NK-92 treated with Interleukin-12 subunit alpha and Interleukin-12 subunit beta, amount 100 ng/mL, for 24 hours (cell line): ENCODE results near the gene FCRLB.
A peak's percentile ranks its signal among the peaks of the same experiment; 100 is the strongest.
"Not testable (repeated sequence)": the region's sequence is repeated elsewhere in the genome, so short reads cannot be mapped to it uniquely, and the experiment has no call there.

Source experiments
- DNase-seq: peaks from one replicate; lab custom pipeline; 2025; lab: John Stamatoyannopoulos, UW

The FCRLB gene

GRCh38 chr1:161740921-161741320 lies 19.6 kb downstream of the FCRLB start:
- DNase-seq, result no peak

DNA sequence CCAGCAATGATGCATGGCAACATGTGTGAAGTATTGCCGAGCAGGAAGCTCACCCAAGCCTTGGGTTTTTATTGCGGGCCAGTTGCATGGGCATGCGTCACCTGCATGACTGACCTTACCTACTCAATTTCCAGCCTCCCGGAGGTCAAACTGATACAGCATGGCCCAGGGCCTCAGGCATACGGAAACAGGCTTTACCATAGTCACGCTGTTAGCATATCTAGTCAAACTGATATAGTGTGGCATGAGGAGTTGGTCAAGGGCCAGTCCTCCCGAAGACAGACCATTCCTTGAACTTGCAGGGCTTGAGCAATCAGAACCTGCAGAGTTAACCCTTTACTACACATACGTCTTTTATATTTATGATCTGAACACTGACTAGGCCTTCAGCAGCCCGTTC lies 21.9 kb downstream of the FCRLB start:
- no peak for DNase-seq

GRCh38 chr1:161747801-161748200 lies 26.5 kb downstream of the FCRLB start:
- no peak for DNase-seq

DNA sequence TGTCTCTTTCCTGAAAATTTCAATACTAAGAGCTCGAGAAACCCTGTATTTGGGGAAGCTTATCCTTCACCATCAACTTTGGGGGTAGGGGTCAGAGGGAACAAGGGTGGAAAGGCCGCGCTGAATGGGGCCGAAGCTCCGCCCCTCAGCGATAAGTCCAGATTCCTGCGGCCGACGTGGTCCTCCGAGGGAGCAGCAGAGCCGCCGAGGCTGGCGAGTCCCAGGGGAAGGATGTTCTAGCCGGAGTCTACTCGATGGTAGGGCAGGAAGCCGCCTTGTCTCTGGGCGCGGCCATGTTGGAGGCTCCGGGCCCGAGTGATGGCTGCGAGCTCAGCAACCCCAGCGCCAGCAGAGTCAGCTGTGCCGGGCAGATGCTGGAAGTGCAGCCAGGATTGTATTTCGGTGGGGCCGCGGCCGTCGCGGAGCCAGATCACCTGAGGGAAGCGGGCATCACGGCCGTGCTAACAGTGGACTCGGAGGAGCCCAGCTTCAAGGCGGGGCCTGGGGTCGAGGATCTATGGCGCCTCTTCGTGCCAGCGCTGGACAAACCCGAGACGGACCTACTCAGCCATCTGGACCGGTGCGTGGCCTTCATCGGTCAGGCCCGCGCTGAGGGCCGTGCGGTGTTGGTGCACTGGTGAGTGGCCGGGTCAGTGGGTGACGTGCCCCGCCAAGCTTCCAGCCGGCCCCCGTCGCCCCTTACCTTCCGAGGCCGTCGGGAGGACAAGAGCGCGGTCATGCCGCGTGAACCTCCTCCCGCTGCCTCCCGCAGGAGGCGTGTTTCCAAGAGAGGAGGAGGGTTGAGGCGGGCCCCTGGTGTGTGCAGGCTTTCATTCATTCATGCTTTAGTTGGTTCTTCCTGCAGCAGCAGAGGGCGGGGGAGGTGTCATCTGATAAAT lies 28.4 kb downstream of the FCRLB start, which contains the start of gene DUSP12:
DUSP12 (plus strand) TSS at position 278 of the 899 bp plus-strand sequence; CDS start at position 294, 16 bp downstream.
- DNase-seq, result peak; percentile 86

DNA sequence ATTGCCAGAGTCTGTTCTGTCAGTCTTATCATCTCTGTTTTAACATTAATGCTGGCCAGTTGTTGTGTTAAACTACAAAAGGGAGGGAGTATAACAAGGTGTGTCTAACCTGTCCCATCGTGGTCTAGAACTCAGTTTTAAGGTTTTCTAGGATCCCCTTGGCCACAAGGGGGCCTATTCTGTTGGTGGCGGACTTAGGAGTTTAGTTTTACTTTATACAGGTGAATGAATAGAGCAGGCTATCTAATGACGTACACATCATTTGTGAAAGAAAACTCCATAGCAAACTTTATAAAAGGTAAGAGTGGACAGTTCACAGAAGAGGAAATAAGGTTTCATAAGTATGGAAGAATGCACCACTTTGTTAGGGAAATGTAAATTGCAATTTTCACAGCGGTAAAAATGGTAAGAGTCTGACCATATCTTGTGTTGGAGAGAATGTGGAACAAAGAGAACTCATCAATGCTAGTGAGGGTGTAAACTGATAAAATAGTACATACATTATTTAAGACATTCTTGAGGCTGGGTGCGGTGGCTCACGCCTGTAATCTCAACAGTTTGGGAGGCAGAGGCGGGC lies 42.3 kb downstream of the FCRLB start:
- no peak for DNase-seq

GRCh38 chr1:161766102-161766981 lies 45.0 kb downstream of the FCRLB start, which contains the start of gene ATF6:
ATF6 (plus strand) TSS chr1:161766320; CDS start chr1:161766361, 41 bp downstream.
- peak; percentile 62 for DNase-seq

DNA sequence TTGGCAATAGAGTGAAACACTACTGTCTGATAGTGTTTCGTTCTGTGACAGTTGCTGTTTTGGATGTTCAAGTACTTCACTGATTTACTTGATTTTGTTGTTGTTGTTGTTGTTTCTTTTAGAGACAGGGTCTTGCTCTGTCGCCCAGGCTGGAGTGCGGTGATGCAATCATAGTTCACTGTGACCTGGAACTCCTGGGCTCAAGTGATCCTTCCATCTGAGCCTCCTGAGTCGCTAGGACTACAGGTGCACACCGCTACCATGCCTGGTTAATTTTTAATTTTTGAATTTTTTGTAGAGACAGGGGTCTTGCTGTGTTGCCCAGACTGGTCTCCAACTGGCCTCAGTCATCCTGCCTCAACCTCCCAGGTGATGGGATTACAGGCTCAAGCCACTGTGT lies 47.1 kb downstream of the FCRLB start:
- no peak for DNase-seq

DNA sequence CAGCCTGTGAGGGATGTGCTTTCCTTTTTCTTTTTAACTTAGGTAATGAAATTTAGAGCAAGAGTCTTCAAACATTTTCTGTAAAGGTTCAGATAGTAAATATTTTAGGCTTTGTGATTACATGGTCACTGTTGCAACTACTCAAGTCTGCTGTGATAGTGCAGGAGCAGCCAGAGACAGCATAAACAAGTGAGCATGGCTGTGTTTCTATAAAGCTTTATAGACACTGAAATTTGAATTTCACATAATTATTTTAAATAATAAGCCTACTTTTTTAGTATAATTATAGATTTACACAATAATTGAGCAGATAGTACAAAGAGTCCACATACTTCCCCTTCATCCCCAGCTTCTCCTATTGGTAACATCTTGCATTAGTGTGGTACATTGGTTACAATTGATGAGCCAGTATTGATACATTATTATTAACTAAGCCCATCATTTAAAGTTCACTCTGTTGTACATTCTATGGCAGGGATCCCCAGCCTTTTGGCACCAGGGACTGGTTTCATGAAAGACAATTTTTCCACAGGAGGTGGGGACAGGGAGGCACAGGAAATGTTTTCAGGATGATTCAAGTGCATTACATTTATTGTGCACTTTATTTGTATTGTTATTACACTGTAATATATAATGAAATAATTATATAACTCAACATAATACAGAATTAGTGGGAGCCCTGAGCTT lies 47.8 kb downstream of the FCRLB start:
- DNase-seq, result no peak

DNA sequence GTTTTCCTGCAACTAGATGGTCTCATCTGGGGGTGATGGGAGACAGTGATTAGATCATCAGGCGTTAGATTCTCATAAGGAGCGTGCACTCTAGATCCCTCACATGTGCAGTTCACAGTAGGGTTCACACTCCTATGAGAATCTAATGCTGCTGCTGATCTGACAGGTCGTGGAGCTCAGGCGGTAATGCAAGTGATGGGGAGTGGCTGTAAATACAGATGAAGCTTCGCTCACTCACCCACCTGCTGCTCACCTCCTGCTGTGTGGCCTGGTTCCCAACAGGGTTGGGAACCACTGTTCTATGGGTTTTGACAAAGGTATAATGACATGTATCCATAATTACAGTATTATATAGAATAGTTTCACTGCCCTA lies 48.3 kb downstream of the FCRLB start:
- DNase-seq, result not testable (repeated sequence)

GRCh38 chr1:161770250-161770649 lies 48.9 kb downstream of the FCRLB start:
- DNase-seq, result no peak

DNA sequence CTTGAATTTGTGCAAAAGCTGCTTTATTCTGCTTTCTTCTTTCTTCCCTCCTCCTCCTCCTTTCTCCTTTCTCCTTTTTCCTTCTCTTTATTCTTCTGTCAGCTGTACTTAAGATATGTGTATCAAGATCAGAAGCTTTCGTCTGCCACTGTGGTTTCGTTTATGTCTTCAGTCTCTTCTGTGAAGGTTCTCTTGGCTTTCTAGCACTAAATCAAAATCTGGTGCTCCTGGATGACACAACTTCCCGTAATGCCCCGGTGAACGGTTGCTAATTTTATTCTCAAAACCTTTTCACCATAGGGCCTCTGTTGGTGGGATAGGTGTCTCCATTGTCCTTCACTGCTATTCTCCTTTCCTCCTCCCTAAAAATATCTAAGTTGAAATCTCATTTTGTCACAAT lies 49.8 kb downstream of the FCRLB start:
- DNase-seq, result no peak

DNA sequence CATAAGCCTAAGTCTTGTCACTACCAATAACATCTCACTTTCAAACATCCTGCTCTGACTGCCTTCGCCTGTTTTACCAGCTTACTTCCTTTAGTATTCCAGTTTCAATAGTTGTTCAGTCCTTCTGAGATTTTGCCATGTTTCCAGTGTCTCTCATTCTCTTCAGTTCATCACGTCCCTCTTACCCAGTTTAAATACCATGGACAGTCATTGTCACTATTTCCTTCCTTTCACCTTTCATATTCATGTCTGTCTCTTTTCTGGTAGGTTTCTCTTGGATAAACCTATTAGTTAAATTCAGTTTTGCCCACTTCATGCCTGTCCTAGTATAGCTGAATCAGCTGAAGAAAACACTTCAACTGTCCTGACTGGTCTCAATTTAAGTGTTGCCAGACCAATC lies 50.6 kb downstream of the FCRLB start:
- no peak for DNase-seq

GRCh38 chr1:161772397-161772796 lies 51.1 kb downstream of the FCRLB start:
- DNase-seq, result no peak

DNA sequence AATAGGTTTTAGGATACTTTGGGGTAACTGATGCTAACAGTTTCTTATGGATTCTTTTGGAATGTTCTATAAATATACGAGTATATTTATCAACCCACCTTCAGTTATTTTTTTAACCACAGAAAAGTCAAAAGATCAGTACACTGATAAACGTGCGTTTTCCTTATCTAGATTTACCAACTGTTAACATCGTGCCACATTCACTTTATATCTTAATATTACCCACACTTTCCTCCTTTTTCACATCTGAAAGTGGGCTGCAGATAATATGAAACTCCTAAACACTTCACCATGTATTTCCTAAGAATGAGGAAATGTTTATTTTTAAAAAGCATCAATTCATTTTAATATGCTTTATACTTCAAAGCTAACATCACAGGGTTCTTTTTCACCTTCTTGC lies 52.4 kb downstream of the FCRLB start:
- DNase-seq, result no peak

DNA sequence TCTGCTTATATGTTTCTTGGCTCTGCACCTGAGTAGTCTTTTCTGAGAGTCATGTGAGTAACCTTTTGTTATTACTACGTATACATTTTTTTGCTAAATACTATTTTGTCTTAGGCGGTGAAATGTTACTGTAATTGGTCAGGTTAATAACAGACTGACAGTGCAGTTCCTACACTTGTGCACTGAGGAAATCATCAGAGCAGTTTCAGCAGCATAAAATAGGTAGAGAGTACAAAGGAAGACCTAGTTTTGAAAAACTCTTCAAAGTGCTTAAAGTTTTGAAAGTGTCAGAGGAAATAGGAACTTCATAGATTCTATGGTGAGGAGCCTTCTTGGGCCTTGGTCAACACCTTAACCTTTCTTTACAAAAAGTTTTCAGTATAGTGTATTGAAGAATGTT lies 55.9 kb downstream of the FCRLB start:
- DNase-seq, result no peak
